Muscle layer of colon (tissue), 2 donors: ENCODE data around the gene MYO7A.

Source experiments
- H3K27ac ChIP-seq: one replicate; pipeline ENCODE4 v1.7.0; 2013; ENCODE audit warnings: low read depth, mild to moderate bottlenecking, low read length, moderate library complexity
- H3K27me3 ChIP-seq, 2 donors: one replicate each; pipeline ENCODE4 v1.7.0; 2013; ENCODE audit warnings: low read length in 2 of 2, mild to moderate bottlenecking in 2 of 2; ENCODE audit not compliant: insufficient read depth in 2 of 2, control insufficient read depth in 1 of 2
- H3K36me3 ChIP-seq: one replicate; pipeline ENCODE4 v1.7.0; 2013; ENCODE audit warnings: mild to moderate bottlenecking, low read length; ENCODE audit not compliant: insufficient read depth
- H3K4me1 ChIP-seq: one replicate; pipeline ENCODE4 v1.7.0; 2013; ENCODE audit warnings: mild to moderate bottlenecking, low read length; ENCODE audit not compliant: insufficient read depth
- H3K4me3 ChIP-seq, 2 donors: one replicate each; pipeline ENCODE4 v1.7.0; 2013; ENCODE audit warnings: low read length in 2 of 2, low read depth in 1 of 2, mild to moderate bottlenecking in 1 of 2, moderate library complexity in 1 of 2
- H3K9ac ChIP-seq: one replicate; pipeline ENCODE4 v1.7.0; 2013; ENCODE audit warnings: low read length
- H3K9me3 ChIP-seq: one replicate; pipeline ENCODE4 v1.7.0; 2013; ENCODE audit warnings: mild to moderate bottlenecking, low read length
- donor health status: abdominal sarcoma.
- donor health status: Adenocarcinoma of cecum.

Gene MYO7A

GRCh38 chr11:77106321-77106720 is 21.7 kb upstream of the MYO7A start:
- Histone ChIP-seq H3K36me3 (no peaks in the 10 kb centered on the region), H3K4me3 (no peak overlapping the region), H3K9me3 (no peaks in the 10 kb centered on the region), H3K27ac (no peak overlapping the region), H3K9ac (no peak overlapping the region), H3K27me3 (no peaks in the 10 kb centered on the region), H3K4me1 (peaks cover 11% of the 10 kb centered on the region)

- Histone ChIP-seq H3K9me3 (no peaks in the 10 kb centered on the region), H3K27me3 (no peaks in the 10 kb centered on the region), H3K9ac (no peak overlapping the region), H3K4me3 (no peak overlapping the region), H3K4me1 (peaks cover 11% of the 10 kb centered on the region), H3K36me3 (no peaks in the 10 kb centered on the region), H3K27ac (no peak overlapping the region)
These were observed 21.3 kb upstream of the MYO7A start for GRCh38 chr11:77106759-77107158.

GRCh38 chr11:77107950-77108349 is 20.1 kb upstream of the MYO7A start:
- no peaks in the 10 kb centered on the region for H3K36me3 ChIP-seq
- no peak overlapping the region for H3K9ac ChIP-seq
- H3K9me3 ChIP-seq: no peaks in the 10 kb centered on the region
- H3K27me3 ChIP-seq: no peaks in the 10 kb centered on the region
- H3K4me3 ChIP-seq: no peak overlapping the region
- peaks cover 11% of the 10 kb centered on the region for H3K4me1 ChIP-seq
- no peak overlapping the region for H3K27ac ChIP-seq

- no peaks in the 10 kb centered on the region for H3K27me3 ChIP-seq
- H3K4me1 ChIP-seq: peaks cover 11% of the 10 kb centered on the region
- H3K36me3 ChIP-seq: no peaks in the 10 kb centered on the region
- no peak overlapping the region for H3K4me3 ChIP-seq
- no peak overlapping the region for H3K9ac ChIP-seq
- no peak overlapping the region for H3K27ac ChIP-seq
- no peaks in the 10 kb centered on the region for H3K9me3 ChIP-seq
These were observed 19.6 kb upstream of the MYO7A start for GRCh38 chr11:77108436-77108835.

GRCh38 chr11:77109236-77110019 is 18.6 kb upstream of the MYO7A start:
- H3K27ac ChIP-seq: no peak overlapping the region

GRCh38 chr11:77110836-77111235 is 17.2 kb upstream of the MYO7A start:
- Histone ChIP-seq H3K4me3 (no peak overlapping the region), H3K27ac (no peak overlapping the region), H3K27me3 (no peaks in the 10 kb centered on the region), H3K4me1 (peaks cover 11% of the 10 kb centered on the region), H3K9me3 (no peaks in the 10 kb centered on the region), H3K36me3 (peaks cover 6% of the 10 kb centered on the region), H3K9ac (no peak overlapping the region)

More at GRCh38 chr11:77109236-77110019, 18.6 kb upstream of the MYO7A start:
- H3K27me3 ChIP-seq: no peaks in the 10 kb centered on the region
- H3K9me3 ChIP-seq: no peaks in the 10 kb centered on the region
- peaks cover 5% of the 10 kb centered on the region for H3K36me3 ChIP-seq
- no peak overlapping the region for H3K4me3 ChIP-seq
- no peak overlapping the region for H3K9ac ChIP-seq
- H3K4me1 ChIP-seq: peaks cover 11% of the 10 kb centered on the region

GRCh38 chr11:77111277-77111676 is 16.8 kb upstream of the MYO7A start:
- Histone ChIP-seq H3K27ac (no peak overlapping the region), H3K4me3 (no peak overlapping the region), H3K36me3 (peaks cover 6% of the 10 kb centered on the region), H3K4me1 (peaks cover 11% of the 10 kb centered on the region), H3K9me3 (no peaks in the 10 kb centered on the region), H3K9ac (no peak overlapping the region), H3K27me3 (no peaks in the 10 kb centered on the region)

- Histone ChIP-seq H3K9ac (no peak overlapping the region), H3K27me3 (no peaks in the 10 kb centered on the region), H3K9me3 (no peaks in the 10 kb centered on the region), H3K4me3 (no peak overlapping the region), H3K27ac (no peak overlapping the region), H3K4me1 (peaks cover 11% of the 10 kb centered on the region), H3K36me3 (peaks cover 6% of the 10 kb centered on the region)
These were observed 16.1 kb upstream of the MYO7A start for GRCh38 chr11:77111946-77112345.

- no peaks in the 10 kb centered on the region for H3K9me3 ChIP-seq
These were observed 15.2 kb upstream of the MYO7A start for GRCh38 chr11:77112641-77113381.

GRCh38 chr11:77113382-77114088 is 14.5 kb upstream of the MYO7A start:
- no peaks in the 10 kb centered on the region for H3K27me3 ChIP-seq
- H3K9me3 ChIP-seq: no peaks in the 10 kb centered on the region
- no peak overlapping the region for H3K27ac ChIP-seq
- peaks cover 6% of the 10 kb centered on the region for H3K36me3 ChIP-seq
- H3K9ac ChIP-seq: no peak overlapping the region
- no peaks in the 10 kb centered on the region for H3K4me1 ChIP-seq
- no peak overlapping the region for H3K4me3 ChIP-seq

More at GRCh38 chr11:77112641-77113381, 15.2 kb upstream of the MYO7A start:
- Histone ChIP-seq H3K27me3 (no peaks in the 10 kb centered on the region), H3K27ac (no peak overlapping the region), H3K4me1 (peaks cover 4% of the 10 kb centered on the region), H3K36me3 (peaks cover 6% of the 10 kb centered on the region), H3K4me3 (no peak overlapping the region), H3K9ac (no peak overlapping the region)

GRCh38 chr11:77114089-77114463 is 14.0 kb upstream of the MYO7A start:
- Histone ChIP-seq H3K9ac (no peak overlapping the region), H3K4me1 (no peaks in the 10 kb centered on the region), H3K27me3 (no peaks in the 10 kb centered on the region), H3K36me3 (peaks cover 6% of the 10 kb centered on the region), H3K4me3 (no peak overlapping the region), H3K9me3 (no peaks in the 10 kb centered on the region), H3K27ac (no peak overlapping the region)
